GM21786 (cell line): Measurements from ENCODE around the gene TMEM273.

ENCODE experiments used
- ATAC-seq: cut with Tn5 transposase; IDR thresholded peaks from one replicate; pipeline ENCODE4 v1.9.1; 2021; ENCODE audit not compliant: unreplicated experiment

Gene TMEM273

GRCh38 chr10:49165821-49166483, 22.2 kb downstream of the TMEM273 start:
- no peak for ATAC-seq

GRCh38 chr10:49165259-49165658, 22.9 kb downstream of the TMEM273 start:
- ATAC-seq, result no peak

DNA sequence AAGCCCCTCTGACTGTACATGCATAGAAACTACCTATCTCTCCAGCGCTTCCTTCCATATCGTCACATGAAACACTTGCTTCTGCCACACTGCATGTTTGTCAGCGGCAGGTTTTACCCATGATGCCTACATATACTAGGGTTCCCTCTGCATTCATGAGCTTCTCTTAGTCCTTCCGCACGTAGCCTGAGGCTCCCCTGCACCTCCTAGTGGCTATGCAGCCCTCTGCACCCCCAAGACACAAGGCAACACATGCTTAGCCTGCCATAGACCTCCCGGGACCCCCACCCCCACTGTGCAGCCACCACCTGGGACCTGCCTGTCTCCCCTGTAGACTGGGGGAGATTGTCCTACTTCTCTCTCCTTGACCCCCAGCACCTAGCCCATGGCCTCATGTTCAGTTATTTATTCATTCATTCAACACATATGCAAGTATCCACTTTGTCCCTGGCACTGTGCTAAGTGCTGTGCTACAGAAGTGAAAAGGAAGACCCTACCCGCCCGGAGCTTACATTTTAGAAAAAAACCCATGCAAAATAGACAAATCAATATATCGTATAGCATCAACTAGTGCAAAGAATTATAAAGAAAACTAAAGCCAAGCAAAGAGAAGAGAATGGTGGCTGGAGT, 23.5 kb downstream of the TMEM273 start:
- peak; percentile 74 for ATAC-seq

DNA sequence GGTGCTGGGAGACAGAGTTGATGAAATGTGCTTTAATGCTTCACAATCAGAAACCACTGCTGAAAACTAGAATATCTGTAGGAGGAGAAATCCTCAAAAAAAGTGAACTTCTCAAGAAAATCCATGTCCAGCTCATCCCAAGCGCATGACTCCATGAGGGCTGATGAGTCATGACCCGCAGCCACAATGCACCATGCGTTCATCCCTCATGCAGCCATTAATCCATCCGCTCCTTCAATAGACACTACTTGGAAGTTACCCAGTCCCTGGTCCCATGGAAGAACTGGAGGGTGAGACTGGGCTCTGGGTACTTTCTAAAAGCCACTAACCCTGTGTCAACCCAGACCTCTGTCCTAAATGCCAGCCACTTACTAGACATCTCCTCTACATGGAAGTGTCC, 24.4 kb downstream of the TMEM273 start:
- no peak for ATAC-seq

DNA sequence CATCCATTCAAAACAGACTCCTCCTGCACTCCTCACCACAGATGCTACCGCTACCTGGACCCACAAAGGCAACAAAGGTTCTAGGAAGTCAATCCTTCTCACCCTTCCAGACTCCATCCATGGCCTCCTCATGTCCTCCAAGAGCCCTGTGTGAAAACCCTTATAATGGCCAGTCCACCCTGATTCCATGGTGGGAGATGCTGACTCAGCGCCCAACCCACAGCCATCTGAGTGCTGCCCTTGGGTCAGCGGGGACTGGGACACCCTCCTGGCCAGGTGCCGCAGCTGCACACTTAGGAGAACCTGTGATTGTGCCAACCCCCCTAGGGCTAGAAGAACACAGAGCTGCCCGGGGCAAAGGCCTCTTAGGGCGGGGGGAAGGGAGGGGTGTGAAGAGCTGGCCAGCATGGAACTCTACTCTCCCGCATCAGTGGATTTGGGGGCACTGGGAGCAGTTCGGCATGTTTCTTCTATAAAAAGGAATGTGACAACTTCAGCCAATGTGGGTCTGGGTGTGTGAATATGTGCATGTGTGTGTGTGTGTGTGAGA, 25.4 kb downstream of the TMEM273 start:
- no peak for ATAC-seq

- ATAC-seq, result no peak
Observed at GRCh38 chr10:49162063-49162462, 26.1 kb downstream of the TMEM273 start.

DNA sequence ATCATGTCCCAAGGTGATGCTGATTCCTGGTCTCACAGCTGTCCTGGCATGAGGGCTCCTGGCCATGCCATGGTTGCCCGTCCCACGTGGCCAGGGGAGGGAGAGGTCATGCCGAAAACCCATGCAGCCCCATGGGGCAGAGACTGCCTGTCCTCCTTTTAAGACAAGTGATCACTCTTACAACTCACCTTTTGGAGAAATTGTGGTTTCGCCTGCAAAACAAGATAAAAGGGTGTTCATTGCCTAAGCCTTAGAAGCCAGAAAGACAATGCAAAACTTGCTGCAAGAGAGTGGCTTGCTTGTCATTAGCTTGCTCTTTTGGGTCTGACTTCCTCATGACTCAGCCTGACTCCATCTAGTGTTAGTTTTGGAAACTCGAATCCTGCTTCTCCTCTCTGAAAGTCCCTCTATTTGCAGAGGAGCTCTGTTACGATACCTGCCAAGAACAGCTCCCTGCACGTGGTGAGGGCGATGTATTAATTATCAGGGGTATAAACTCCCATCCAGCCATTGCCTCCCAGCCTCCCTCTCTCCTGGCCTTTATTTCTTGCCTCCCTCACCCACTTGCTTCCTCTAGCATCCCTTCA, 26.7 kb downstream of the TMEM273 start:
- ATAC-seq, result no peak

GRCh38 chr10:49160814-49161213, 27.4 kb downstream of the TMEM273 start:
- ATAC-seq, result no peak

DNA sequence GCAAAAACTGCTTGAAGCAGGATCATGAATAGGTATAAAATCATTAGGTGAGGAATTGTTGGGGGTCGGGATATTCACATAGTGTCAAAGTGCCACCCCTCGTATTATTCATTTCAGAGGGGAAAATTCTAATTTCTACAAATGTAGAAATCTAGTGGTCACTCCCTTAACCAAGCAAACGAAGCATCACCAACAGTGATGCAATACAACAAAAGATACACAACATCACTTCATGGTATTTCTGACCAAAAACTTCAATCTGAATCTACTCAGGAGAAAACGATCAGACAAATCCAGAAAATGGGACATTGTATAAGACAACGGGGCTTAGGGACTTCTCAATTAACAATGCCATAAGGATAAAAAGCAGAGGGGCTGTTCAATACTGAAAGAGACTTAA, 28.1 kb downstream of the TMEM273 start:
- ATAC-seq, result no peak

DNA sequence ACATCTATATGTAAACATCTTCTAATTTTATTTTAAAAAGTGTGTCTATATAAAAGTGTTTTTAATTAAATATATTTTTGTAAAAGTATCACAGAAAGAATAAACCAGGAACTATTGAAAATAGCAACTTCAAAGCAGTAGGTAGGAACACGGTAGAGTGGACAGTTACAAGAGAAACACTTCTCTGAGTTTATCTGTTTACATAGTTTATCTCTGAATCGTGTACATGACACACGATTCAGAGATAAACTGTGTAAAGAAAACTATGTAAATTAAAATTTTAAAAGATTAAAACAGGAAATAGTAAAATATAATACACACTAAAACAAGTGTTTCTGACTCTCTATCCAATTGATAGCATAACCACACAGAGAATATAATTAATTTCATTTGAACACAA, 29.3 kb downstream of the TMEM273 start:
- ATAC-seq, result no peak

GRCh38 chr10:49158404-49158803, 29.8 kb downstream of the TMEM273 start:
- ATAC-seq, result no peak

DNA sequence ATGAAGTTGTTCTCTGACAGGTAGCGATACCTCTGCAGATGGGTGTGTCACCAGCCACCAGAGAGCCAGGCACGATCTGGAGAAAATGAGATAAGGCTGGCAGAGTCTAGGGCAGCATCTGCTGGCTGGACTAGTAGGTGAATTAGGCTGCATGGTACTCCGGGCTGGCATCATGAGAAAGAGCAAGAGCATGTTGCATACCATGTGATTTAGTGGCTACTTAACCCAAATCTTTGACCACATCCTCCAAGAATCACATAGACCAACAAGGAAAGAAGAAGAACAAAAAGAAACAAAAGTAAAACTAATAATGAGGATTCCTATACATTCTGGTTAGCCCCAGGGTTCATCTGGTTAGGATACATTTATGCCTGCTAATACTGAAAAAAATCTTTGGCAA, 31.0 kb downstream of the TMEM273 start:
- ATAC-seq, result no peak

DNA sequence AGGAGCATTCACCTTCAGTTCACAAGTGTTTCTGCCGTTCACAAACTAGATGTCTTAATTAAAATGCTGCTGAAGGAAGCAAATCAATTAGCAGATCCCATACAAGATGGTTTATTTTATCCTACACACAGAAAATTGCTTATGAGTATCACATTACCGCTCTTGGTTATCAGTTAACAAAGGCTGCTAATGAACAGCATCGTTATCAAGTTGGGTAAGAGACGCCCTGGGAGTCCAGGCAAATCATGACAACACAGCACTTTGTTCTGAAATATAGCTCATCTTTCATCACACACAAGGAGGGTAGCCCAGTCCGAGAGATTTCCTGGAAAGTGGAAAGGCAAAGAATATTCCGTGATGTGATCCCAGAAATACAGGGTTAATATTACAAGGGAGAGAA, 33.5 kb downstream of the TMEM273 start:
- ATAC-seq, result no peak

DNA sequence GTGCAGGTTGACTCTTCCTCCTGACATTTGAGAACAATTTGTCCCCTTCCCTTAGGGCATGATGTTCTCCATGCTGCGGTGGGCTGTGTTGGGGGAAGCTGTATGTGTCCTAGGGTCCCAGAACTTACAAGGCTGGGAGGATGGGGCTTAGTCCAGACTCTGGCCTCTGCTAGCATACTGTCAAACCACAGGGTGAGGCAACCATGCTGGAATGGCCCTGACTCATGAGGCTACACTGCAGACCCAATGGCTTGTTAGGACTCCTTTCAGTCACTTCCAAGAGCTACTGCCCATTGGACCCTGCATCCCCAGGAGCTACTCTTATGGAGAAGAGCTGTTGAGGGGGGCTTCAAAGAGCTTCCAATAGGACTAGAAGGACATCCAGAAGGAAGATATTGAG, 34.2 kb downstream of the TMEM273 start:
- no peak for ATAC-seq

DNA sequence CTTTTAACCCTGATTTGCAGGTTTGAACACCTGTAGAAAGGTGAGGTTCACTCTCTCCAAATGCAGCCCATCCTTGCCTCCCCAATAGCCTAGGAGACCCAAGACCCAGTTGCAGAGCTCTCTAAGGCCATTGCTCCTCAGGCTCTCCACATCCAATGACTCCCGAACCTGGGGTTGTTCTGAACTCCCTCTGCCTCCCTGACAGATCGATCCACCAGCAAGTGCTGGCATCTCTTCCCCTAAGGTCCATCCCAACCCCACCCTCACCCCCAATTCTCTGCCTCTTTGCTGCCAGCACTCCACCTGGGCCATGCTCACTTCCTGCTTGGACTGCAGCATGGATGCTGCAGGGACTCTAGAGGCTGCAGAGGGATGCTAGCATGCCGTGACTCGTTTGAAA, 35.1 kb downstream of the TMEM273 start:
- no peak for ATAC-seq

DNA sequence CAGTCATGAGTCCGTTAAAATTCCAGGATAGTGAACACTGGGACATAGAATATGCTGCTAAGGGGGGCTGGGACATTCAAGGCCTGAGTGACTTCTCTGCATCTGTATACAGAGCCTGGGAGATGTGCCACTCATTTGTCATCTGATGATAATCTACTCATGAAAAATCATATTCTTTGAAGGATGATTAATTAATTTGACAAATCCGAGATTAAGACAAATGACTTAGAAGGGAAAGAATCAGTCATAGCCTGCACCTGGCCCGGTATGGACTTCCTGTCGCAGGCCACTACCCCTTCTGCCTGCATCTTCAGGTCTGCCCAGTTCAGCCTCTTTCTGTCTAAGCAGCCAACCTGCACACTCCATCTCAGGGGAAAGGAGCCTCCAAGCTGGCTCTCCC, 35.5 kb downstream of the TMEM273 start:
- no peak for ATAC-seq

GRCh38 chr10:49152037-49152436, 36.2 kb downstream of the TMEM273 start:
- ATAC-seq, result no peak

DNA sequence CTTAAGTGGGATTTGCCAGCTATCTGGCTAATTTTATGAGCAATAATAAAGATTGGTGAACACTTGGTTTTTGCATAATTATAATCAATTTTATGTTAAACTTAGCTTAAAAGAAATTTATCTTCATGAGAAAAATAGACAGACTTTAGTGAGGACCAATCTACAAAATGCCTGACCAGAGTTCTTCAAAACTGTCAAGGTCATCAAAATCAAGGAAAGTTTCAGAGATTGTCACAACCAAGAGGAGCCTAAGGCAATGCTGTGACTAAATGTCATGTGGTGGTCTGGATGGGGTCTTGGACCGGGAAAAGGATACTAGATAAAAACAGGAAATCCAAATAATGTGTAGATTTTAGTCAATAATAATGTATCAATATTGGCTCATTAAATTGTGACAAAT, 36.7 kb downstream of the TMEM273 start:
- no peak for ATAC-seq

- no peak for ATAC-seq
Observed at GRCh38 chr10:49151025-49151445, 37.2 kb downstream of the TMEM273 start.

GRCh38 chr10:49150426-49150825, 37.8 kb downstream of the TMEM273 start:
- no peak for ATAC-seq

- no peak for ATAC-seq
Observed at GRCh38 chr10:49149881-49150280, 38.3 kb downstream of the TMEM273 start.

GRCh38 chr10:49144058-49144720, 44.0 kb downstream of the TMEM273 start:
- ATAC-seq, result no peak
